ENCODE data around the gene ASF1A. TPM values are rescaled to one million over a fixed set of nuclear protein-coding genes. Genes with fewer than 3 reads are reported as not detected.
A peak's percentile ranks its signal among the peaks of the same experiment; 100 is the strongest.

The ASF1A gene
- total and polyA plus RNA-seq, 2 of the 13 experiments (the other 11 are each of a cell fraction or from before 2014, with no cell fraction given), result 14.5 to 49.9 TPM

DNA sequence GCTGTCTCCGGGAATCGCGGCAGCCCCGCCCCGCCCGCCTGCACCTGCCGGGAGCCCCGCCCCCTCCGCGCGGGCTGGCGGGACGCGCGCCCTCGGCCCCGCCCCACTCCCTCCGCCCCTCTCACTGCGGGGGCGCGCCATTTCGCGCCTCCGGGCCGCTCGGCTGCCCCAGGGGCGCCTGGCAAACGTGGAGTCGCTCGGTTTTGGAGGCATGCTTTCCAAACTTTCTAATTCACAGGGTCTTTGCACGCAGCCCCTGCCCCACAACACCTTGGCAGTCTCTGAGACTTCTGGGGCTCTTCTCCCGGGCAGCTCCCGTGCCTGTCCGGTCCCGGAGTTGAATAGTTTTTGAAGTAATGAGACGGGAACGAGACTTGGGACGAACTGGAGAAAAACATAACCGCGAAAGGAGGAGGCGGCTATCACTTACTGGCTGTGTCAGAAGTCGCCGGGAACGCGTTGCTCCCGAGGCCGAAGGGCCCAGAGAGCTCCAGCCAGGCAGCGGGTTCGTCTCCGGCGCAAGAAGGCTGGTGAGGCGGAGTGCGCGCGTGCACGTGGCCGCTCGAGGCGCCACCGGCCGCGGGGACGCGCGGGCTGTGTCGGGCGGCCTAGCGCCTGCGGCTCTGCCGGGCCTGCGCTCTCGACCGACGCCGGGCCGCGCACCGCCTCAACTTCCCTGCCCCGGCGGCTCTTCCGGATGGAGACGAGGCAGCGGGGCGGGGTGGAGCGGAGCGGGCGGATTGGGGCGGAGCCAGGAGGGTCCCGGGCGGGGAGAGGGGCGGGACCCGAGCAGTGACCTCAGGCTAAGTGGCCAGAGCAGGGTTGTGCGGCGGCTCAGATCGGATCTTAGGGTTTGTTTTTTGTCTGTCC, 40.7 kb downstream of the ASF1A start, which contains the start of gene MCM9 (continued):
- TF ChIP-seq ZFX (CRISPR knock-in tag; IDR thresholded peaks at IDR 0.05; ENCODE audit: low read depth) (peak; percentile 95), ASH2L (IDR thresholded peaks at IDR 0.05; ENCODE audit: insufficient read length, low read depth, low read length) (peak; percentile 96), ZNF629 (CRISPR knock-in tag; conservative IDR thresholded peaks at IDR 0.05) (no peak), TRIM24 (CRISPR knock-in tag; IDR thresholded peaks at IDR 0.05) (no peak), ZNF678 (CRISPR knock-in tag; IDR thresholded peaks at IDR 0.05) (peak; percentile 63; the same call in 1 of the 2 replicates), SIX1 (CRISPR knock-in tag; IDR thresholded peaks at IDR 0.05; ENCODE audit: borderline replicate concordance) (0 out of 2 replicates have a peak, but pooled peaks have one; percentile 8), ZSCAN25 (CRISPR knock-in tag; IDR thresholded peaks at IDR 0.05) (0 out of 2 replicates have a peak, but pooled peaks have one; percentile 39), CHD4 (IDR thresholded peaks at IDR 0.05; ENCODE audit: borderline replicate concordance, low read length) (no peak), ZSCAN20 (CRISPR knock-in tag; IDR thresholded peaks at IDR 0.05; ENCODE audit: borderline replicate concordance) (peak; percentile 55; the same call in 1 of the 2 replicates), RXRA (CRISPR knock-in tag; IDR thresholded peaks at IDR 0.05) (peak; percentile 26; the same call in 1 of the 2 replicates), ZNF570 (CRISPR knock-in tag; IDR thresholded peaks at IDR 0.05; ENCODE audit: borderline replicate concordance) (0 out of 2 replicates have a peak, but pooled peaks have one; percentile 29), TGIF2 (CRISPR knock-in tag; IDR thresholded peaks at IDR 0.05) (peak; percentile 53; the same call in 1 of the 2 replicates), ZFP90 (CRISPR knock-in tag; IDR thresholded peaks at IDR 0.05; ENCODE audit: borderline replicate concordance) (peak; percentile 46; the same call in 1 of the 2 replicates), KDM5A (IDR thresholded peaks at IDR 0.05; ENCODE audit: borderline replicate concordance, low read length) (peak; percentile 75; the same call in 1 of the 2 replicates), MAZ (IDR thresholded peaks at IDR 0.05; ENCODE audit: borderline replicate concordance, low read depth, low read length) (peak; percentile 89), MAZ (CRISPR knock-in tag; IDR thresholded peaks at IDR 0.05; ENCODE audit: low read depth) (peak; percentile 95)
- TF ChIP-seq, protein P1, sequence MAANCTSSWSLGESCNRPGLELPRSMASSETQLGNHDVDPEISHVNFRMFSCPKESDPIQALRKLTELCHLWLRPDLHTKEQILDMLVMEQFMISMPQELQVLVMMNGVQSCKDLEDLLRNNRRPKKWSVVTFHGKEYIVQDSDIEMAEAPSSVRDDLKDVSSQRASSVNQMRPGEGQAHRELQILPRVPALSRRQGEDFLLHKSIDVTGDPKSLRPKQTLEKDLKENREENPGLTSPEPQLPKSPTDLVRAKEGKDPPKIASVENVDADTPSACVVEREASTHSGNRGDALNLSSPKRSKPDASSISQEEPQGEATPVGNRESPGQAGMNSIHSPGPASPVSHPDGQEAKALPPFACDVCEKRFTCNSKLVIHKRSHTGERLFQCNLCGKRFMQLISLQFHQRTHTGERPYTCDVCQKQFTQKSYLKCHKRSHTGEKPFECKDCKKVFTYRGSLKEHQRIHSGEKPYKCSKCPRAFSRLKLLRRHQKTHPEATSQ (CRISPR knock-in tag; IDR thresholded peaks at IDR 0.05; ENCODE audit: borderline replicate concordance), result peak; percentile 71; the same call in 1 of the 2 replicates
- TF ChIP-seq, protein P2, sequence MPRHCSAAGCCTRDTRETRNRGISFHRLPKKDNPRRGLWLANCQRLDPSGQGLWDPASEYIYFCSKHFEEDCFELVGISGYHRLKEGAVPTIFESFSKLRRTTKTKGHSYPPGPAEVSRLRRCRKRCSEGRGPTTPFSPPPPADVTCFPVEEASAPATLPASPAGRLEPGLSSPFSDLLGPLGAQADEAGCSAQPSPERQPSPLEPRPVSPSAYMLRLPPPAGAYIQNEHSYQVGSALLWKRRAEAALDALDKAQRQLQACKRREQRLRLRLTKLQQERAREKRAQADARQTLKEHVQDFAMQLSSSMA (CRISPR knock-in tag; IDR thresholded peaks at IDR 0.05), result peak; percentile 53; the same call in 1 of the 2 replicates
- TF ChIP-seq, protein P3, sequence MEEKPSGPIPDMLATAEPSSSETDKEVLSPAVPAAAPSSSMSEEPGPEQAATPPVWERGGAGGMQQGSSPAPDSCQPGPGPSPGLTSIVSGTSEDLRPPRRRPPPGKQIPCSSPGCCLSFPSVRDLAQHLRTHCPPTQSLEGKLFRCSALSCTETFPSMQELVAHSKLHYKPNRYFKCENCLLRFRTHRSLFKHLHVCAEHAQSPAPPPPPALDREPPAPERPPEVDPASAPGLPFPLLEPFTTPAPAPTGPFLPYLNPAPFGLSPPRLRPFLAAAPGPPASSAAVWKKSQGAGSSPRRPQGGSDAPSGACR (CRISPR knock-in tag; IDR thresholded peaks at IDR 0.05), result peak; percentile 85; the same call in 1 of the 2 replicates
- TF ChIP-seq, protein P4, sequence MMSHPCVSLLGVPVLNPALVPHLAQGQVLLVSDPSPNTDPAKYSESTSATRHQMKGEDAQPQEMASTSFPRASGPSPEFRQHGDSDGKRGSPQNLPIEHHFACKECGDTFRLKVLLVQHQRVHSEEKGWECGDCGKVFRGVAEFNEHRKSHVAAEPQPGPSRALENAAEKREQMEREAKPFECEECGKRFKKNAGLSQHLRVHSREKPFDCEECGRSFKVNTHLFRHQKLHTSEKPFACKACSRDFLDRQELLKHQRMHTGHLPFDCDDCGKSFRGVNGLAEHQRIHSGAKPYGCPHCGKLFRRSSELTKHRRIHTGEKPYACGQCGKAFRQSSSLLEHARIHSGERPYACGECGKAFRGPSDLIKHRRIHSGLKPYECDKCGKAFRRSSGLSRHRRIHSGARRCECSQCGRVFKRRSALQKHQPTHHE (CRISPR knock-in tag; IDR thresholded peaks at IDR 0.05; ENCODE audit: borderline replicate concordance), result peak; percentile 39; the same call in 1 of the 2 replicates
